Middle frontal gyrus (tissue), 1 donor: ENCODE data around the gene PRDM7.

Source experiments
- DNase-seq: peaks from one replicate; pipeline ENCODE4 v3.0.0-alpha.2; 2015; ENCODE audit warnings: low spot score; ENCODE audit errors: extremely low spot score

Gene PRDM7

GRCh38 chr16:90037276-90037675 is 39.9 kb downstream of the PRDM7 start:
- DNase-seq = no peak

- no peak for DNase-seq
These were observed 41.2 kb downstream of the PRDM7 start for GRCh38 chr16:90035902-90036301.

- no peak for DNase-seq
These were observed 42.6 kb downstream of the PRDM7 start for GRCh38 chr16:90034504-90034903.

DNA sequence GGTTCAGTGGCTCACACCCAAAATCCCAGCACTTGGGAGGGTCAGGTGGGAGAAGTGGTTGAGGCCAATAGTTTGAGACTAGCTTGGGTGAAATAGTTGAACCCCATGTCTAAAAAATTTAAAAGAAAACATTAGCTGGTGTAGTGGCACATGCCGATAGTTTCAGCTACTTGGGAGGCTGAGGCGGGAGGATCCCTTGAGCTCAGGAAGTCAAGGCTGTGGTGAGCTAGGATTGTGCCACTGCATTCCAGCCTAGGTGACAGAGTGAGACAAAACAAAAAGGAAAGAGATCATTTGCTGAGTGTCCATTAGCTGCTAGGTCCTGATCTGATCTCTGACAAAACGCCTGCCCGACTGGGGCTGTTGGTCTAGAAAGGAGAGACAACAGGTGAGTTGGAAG is 43.7 kb downstream of the PRDM7 start:
- no peak for DNase-seq

- DNase-seq = no peak
These were observed 44.3 kb downstream of the PRDM7 start for GRCh38 chr16:90032674-90033331.

DNA sequence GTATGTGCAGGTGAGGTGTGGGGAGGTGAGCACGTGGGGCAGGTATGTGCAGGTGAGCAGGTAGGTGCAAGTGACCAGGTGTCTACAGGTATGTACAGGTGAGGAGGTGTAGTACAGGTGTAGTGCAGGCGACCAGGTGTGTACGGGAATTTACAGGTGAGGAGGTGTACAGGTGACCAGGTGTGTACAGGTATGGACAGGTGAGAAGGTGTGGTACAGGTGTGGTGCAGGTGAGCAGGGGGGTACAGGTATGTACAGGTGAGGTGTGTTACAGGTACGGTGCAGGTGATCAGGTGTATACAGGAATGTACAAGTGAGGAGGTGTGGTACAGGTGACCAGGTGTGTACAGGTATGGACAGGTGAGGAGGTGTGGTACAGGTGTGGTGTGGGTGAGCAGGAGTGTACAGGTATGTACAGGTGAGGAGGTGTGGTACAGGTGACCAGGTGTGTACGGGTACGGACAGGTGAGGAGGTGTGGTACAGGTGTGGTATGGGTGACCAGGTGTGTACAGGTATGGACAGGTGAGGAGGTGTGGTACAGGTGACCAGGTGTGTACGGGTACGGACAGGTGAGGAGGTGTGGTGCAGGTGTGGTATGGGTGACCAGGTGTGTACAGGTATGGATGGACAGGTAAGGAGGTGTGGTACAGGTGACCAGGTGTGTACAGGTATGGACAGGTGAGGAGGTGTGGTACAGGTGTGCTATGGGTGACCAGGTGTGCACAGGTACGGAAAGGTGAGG is 45.0 kb downstream of the PRDM7 start:
- DNase-seq = no peak

DNA sequence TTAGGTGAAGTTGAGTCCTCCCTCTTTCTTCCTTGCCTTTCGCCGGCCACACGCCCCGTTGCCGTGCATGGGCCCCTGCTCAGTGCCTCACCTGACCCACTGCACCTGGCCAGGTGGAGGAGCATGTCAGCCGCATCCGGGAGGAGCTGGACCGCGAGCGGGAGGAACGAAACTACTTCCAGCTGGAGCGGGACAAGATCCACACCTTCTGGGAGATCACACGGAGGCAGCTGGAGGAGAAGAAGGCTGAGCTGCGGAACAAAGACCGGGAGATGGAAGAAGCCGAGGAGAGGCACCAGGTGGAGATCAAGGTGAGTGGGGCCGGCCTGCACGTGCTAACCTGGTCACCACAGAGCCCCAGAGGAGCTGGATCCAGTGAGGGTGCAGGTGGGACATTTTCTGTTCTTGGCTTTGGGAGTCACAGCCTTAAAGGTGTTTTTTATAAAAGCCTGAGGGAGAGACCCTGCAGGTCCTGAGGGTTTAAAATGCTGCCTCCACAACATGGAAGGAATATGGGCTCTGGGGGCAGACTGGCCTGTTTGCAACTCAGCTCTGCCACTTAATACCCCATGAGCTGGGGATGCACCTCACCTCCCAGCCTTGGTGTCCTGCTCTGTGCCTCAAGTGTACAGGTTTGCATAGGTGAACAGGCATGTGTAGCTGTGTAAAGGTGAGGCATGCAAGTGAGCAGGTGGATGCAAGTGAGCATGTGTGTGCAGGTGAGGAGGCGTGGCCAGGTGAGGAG is 45.8 kb downstream of the PRDM7 start:
- no peak for DNase-seq

- no peak for DNase-seq
These were observed 48.1 kb downstream of the PRDM7 start for GRCh38 chr16:90028985-90029384.

- DNase-seq = no peak
These were observed 49.5 kb downstream of the PRDM7 start for GRCh38 chr16:90027611-90028010.

DNA sequence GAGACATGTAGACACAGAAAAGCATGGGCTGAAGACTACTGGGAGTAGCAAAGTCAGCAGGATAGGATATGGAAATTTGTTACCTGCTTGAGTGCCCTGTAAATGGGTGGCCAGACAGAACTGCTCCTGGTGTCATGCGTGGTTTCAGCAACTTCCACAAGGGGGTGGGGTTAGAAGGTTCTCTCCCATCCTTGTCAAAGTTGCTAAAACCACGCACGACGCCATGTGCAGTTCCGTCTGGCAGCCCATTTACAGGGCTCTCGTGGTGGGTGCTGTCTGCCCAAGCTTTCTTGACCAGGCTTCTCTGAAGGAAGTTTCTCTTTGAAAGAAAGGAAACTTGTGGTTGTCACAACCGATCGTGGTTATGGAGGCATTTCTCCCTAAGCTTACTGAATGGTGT is 51.0 kb downstream of the PRDM7 start:
- no peak for DNase-seq

GRCh38 chr16:90023078-90023447 is 54.1 kb downstream of the PRDM7 start:
- no peak for DNase-seq

GRCh38 chr16:90022209-90023077 is 54.7 kb downstream of the PRDM7 start:
- peak; percentile 86 for DNase-seq

DNA sequence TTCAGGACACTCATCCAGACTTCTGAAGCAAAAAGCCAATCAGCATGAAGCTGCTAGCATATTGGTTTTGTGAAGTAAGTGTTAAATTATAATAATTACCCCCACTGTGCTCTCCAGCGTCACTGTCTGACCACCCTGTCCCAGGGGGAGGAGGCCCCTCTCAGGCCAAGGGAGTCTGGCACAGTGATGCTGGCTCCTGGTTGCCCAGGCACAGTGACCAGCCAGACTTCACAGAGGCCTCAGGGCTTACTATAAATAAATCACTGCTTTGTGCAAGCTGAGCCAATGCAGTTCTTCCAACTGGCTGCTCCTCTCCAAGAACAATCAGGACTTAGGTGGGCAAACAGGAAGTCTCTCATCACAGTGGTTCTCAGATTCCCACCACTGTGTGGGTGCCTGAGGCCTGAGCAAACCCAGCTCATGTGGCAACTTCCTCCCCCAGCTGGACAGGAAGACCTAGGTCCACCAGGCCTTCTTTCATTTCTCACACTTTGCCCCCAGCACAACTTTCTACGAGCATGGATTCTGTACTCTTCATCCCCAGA is 56.2 kb downstream of the PRDM7 start:
- no peak for DNase-seq

- no peak for DNase-seq
These were observed 56.8 kb downstream of the PRDM7 start for GRCh38 chr16:90020260-90020837.

DNA sequence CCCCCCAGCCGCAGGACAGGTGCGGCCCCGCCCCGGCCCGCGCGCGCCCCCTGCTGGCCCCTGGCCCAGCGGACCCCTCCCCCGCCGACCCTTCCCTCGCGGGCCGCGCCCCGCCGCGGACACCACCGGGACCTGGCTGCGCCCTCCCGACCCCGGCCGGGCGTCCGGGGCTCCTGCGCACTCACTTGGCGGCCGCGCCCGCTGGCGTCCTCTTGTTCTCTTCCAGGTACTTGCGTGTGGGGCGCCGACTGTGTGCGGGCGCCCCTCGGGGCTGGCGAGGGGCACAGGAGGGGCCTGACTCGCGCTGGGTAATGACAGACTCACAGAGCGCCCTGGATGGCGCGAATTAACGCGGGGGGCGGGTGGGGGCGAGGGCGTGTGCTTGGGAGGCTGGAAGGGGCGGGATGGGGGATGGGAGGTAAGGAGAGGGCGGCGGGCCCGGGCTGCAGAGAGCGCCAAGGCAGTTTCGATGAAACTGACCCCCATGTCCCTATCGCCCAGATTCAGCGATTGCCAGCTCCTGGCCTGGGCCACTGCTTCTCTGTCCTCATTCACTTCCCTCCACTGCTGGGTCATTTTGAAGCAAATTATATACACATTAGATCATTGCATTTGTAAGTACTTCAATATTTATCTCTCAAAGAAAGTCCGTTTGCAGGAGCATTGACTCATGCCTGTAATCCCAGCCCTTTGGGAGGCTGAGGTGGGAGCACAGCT is 57.4 kb downstream of the PRDM7 start:
- no peak for DNase-seq

- no peak for DNase-seq
These were observed 58.2 kb downstream of the PRDM7 start, which contains the start of gene DBNDD1 for GRCh38 chr16:90018652-90019542. TSS of gene DBNDD1 (minus strand) at chr16:90019456. CDS start at chr16:90019341, 115 bp downstream.

- DNase-seq = no peak
These were observed 58.9 kb downstream of the PRDM7 start for GRCh38 chr16:90018297-90018651.

DNA sequence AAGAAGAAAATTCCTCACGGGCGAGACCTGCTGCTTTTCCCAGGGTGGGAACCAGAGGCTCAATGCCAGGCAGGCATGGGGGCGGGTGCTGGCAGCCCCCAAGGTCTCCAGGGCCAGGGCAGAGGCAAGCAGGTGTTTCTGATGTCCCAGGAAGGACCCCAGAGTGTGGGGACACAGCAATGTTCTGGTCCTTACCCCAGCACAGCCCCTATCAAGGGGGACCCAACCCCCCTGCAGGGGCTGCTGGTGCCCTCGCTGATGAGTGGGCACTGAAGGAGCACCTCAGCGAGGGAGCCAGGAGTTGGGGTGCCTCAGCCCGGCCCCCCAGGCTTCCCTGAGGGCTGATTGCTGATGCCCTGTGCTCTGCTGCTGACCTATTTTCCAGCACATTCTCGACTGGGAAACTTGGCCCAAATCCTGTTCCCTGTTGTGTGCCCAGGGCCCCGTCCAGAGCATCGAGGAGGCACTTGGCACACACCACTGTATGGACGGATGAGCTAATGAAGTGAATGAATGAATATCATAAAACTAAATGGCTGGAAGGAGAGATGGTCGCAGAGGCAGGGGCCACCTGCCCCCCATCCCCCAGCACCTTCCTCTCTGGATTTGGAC is 60.7 kb downstream of the PRDM7 start:
- DNase-seq = no peak
